NCI-H345 treated with DMSO at 0.1 percent for 48 hours (cell line): ENCODE results near the gene ESR1.
"Not testable (repeated sequence)": the region's sequence is repeated elsewhere in the genome, so short reads cannot be mapped to it uniquely, and the experiment has no call there.

Experiments
- DNase-seq: peaks from one replicate; lab custom pipeline; 2025; ENCODE audit not compliant: unreplicated experiment; lab: John Stamatoyannopoulos, UW

The ESR1 gene

GRCh38 chr6:152049502-152049901, 242.0 kb downstream of the ESR1 start:
- no peak for DNase-seq

- no peak for DNase-seq
These were observed 243.1 kb downstream of the ESR1 start for GRCh38 chr6:152050451-152051195.

GRCh38 chr6:152052061-152052460, 244.6 kb downstream of the ESR1 start:
- no peak for DNase-seq

GRCh38 chr6:152053332-152053731, 245.8 kb downstream of the ESR1 start:
- DNase-seq, result no peak

GRCh38 chr6:152054441-152054840, 247.0 kb downstream of the ESR1 start:
- no peak for DNase-seq

GRCh38 chr6:152055517-152055916, 248.0 kb downstream of the ESR1 start:
- no peak for DNase-seq

- DNase-seq, result no peak
These were observed 250.5 kb downstream of the ESR1 start for GRCh38 chr6:152057832-152058498.

- DNase-seq, result no peak
These were observed 252.4 kb downstream of the ESR1 start for GRCh38 chr6:152059909-152060308.

GRCh38 chr6:152062476-152062875, 255.0 kb downstream of the ESR1 start:
- DNase-seq, result no peak

- no peak for DNase-seq
These were observed 255.9 kb downstream of the ESR1 start for GRCh38 chr6:152063170-152063921.

GRCh38 chr6:152068622-152069261, 261.3 kb downstream of the ESR1 start:
- no peak for DNase-seq

GRCh38 chr6:152070556-152070955, 263.1 kb downstream of the ESR1 start:
- no peak for DNase-seq

- no peak for DNase-seq
These were observed 263.8 kb downstream of the ESR1 start for GRCh38 chr6:152071318-152071717.

GRCh38 chr6:152071843-152072242, 264.4 kb downstream of the ESR1 start:
- no peak for DNase-seq

- not testable (repeated sequence) for DNase-seq
These were observed 268.8 kb downstream of the ESR1 start for GRCh38 chr6:152076242-152076641.

- DNase-seq, result no peak
These were observed 270.5 kb downstream of the ESR1 start for GRCh38 chr6:152078001-152078400.

GRCh38 chr6:152078804-152079203, 271.3 kb downstream of the ESR1 start:
- DNase-seq, result no peak

GRCh38 chr6:152085451-152085921, 278.0 kb downstream of the ESR1 start:
- DNase-seq, result no peak

- DNase-seq, result no peak
These were observed 278.9 kb downstream of the ESR1 start for GRCh38 chr6:152086223-152086873.

GRCh38 chr6:152087096-152087495, 279.6 kb downstream of the ESR1 start:
- DNase-seq, result no peak

GRCh38 chr6:152087701-152088100, 280.2 kb downstream of the ESR1 start:
- DNase-seq, result no peak
